GM12874 (cell line): ENCODE results near the gene HLA-DMA.

ENCODE experiments used
- CTCF ChIP-seq: IDR thresholded peaks from 2 replicates; pipeline ENCODE4 v1.5.1; 2011; ENCODE audit warnings: low read depth, mild to moderate bottlenecking, control low read depth, low read length, moderate library complexity; ENCODE audit not compliant: insufficient read depth

Gene HLA-DMA

GRCh38 chr6:32968867-32969684 lies 16.2 kb upstream of the HLA-DMA start:
- no peak for TF ChIP-seq CTCF

- TF ChIP-seq CTCF: no peak
Observed at GRCh38 chr6:32968093-32968866, 15.4 kb upstream of the HLA-DMA start, which contains the start of gene BRD2. BRD2 (plus strand) TSS chr6:32968594; CDS start chr6:32972899, 4,305 bp downstream.

GRCh38 chr6:32967151-32968091 lies 14.5 kb upstream of the HLA-DMA start:
- peak; percentile 59 for TF ChIP-seq CTCF

GRCh38 chr6:32964776-32965175 lies 11.9 kb upstream of the HLA-DMA start:
- TF ChIP-seq CTCF: no peak

GRCh38 chr6:32963866-32964265 lies 11.0 kb upstream of the HLA-DMA start:
- no peak for TF ChIP-seq CTCF

- no peak for TF ChIP-seq CTCF
Observed at GRCh38 chr6:32962213-32962826, 9.4 kb upstream of the HLA-DMA start.

- no peak for TF ChIP-seq CTCF
Observed at GRCh38 chr6:32960563-32960962, 7.7 kb upstream of the HLA-DMA start.
